ENCODE data around the gene UGT1A10. TPM values are rescaled to one million over a fixed set of nuclear protein-coding genes. Genes with fewer than 3 reads are reported as not detected.
A peak's percentile ranks its signal among the peaks of the same experiment; 100 is the strongest.

The UGT1A10 gene
- total RNA-seq, 1 donor from 2014 or later: not detected

GRCh38 chr2:233816771-233817170 lies 180.5 kb downstream of the UGT1A10 start:
- no peak for TF ChIP-seq CTCF (IDR thresholded peaks at IDR 0.05; ENCODE audit: unreplicated experiment)
- Mint-ChIP-seq H3K4me3 (ENCODE audit: low read depth) (no peak overlapping the region), H3K4me1 (ENCODE audit: low read depth) (no peaks in the 10 kb centered on the region), H3K27me3 (no peaks in the 10 kb centered on the region), H3K36me3 (ENCODE audit: insufficient read depth) (no peaks in the 10 kb centered on the region), H3K9me3 (ENCODE audit: low read depth) (no peaks in the 10 kb centered on the region), H3K27ac (no peak overlapping the region)
- no peak for DNase-seq (ENCODE audit: low spot score, unreplicated experiment)

GRCh38 chr2:233817361-233817911 lies 181.2 kb downstream of the UGT1A10 start:
- DNase-seq (ENCODE audit: low spot score, unreplicated experiment): no peak
- Mint-ChIP-seq H3K27me3 (no peaks in the 10 kb centered on the region), H3K4me3 (ENCODE audit: low read depth) (no peak overlapping the region), H3K9me3 (ENCODE audit: low read depth) (no peaks in the 10 kb centered on the region), H3K36me3 (ENCODE audit: insufficient read depth) (no peaks in the 10 kb centered on the region), H3K27ac (no peak overlapping the region), H3K4me1 (ENCODE audit: low read depth) (no peaks in the 10 kb centered on the region)
- no peak for TF ChIP-seq CTCF (IDR thresholded peaks at IDR 0.05; ENCODE audit: unreplicated experiment)

- Mint-ChIP-seq H3K4me3 (ENCODE audit: low read depth) (no peak overlapping the region), H3K27ac (peak overlapping the region; percentile 38), H3K27me3 (no peaks in the 10 kb centered on the region), H3K36me3 (ENCODE audit: insufficient read depth) (no peaks in the 10 kb centered on the region), H3K4me1 (ENCODE audit: low read depth) (no peaks in the 10 kb centered on the region), H3K9me3 (ENCODE audit: low read depth) (no peaks in the 10 kb centered on the region)
- no peak for DNase-seq (ENCODE audit: low spot score, unreplicated experiment)
- TF ChIP-seq CTCF (IDR thresholded peaks at IDR 0.05; ENCODE audit: unreplicated experiment): no peak
Observed at GRCh38 chr2:233817995-233818638, 181.9 kb downstream of the UGT1A10 start.

GRCh38 chr2:233818639-233819621 lies 182.7 kb downstream of the UGT1A10 start:
- no peak overlapping the region for H3K4me3 Mint-ChIP-seq (ENCODE audit: low read depth)
- no peak overlapping the region for H3K27ac Mint-ChIP-seq
- no peaks in the 10 kb centered on the region for H3K4me1 Mint-ChIP-seq (ENCODE audit: low read depth)

More at GRCh38 chr2:233818639-233819621, 182.7 kb downstream of the UGT1A10 start:
- no peaks in the 10 kb centered on the region for H3K9me3 Mint-ChIP-seq (ENCODE audit: low read depth)
- H3K27me3 Mint-ChIP-seq: no peaks in the 10 kb centered on the region
- no peaks in the 10 kb centered on the region for H3K36me3 Mint-ChIP-seq (ENCODE audit: insufficient read depth)
- no peak for TF ChIP-seq CTCF (IDR thresholded peaks at IDR 0.05; ENCODE audit: unreplicated experiment)
- no peak for DNase-seq (ENCODE audit: low spot score, unreplicated experiment)
